ENCODE results near the gene CPAMD8. TPM values are rescaled to one million over a fixed set of nuclear protein-coding genes. Genes with fewer than 3 reads are reported as not detected.

The CPAMD8 gene
- total and polyA plus RNA-seq, 9 of the 15 experiments (the other 6 are each of a cell fraction or from before 2014, with no cell fraction given): 0.20 to 2.1 (median 1.3) TPM

GRCh38 chr19:16887353-16888265 is 139.0 kb downstream of the CPAMD8 start (continued):
- TF ChIP-seq SOX6 (IDR thresholded peaks at IDR 0.05) (0 out of 2 replicates have a peak, but pooled peaks have one; percentile 8), PATZ1 (CRISPR knock-in tag; IDR thresholded peaks at IDR 0.05; ENCODE audit: borderline replicate concordance) (peak; percentile 66; the same call in 1 of the 2 replicates), CBX8 (IDR thresholded peaks at IDR 0.05; ENCODE audit: borderline replicate concordance, extremely low read depth, low read depth, low read length, poor library complexity, severe bottlenecking) (no peak), NFE2L1 (tag; IDR thresholded peaks at IDR 0.05; ENCODE audit: borderline replicate concordance, low read depth) (no peak), KDM5B (IDR thresholded peaks at IDR 0.05; ENCODE audit: insufficient replicate concordance, low read depth, low read length) (peak; percentile 57), FOXM1 (IDR thresholded peaks at IDR 0.05; ENCODE audit: low read depth) (peak; percentile 77), FOXM1 (CRISPR knock-in tag; IDR thresholded peaks at IDR 0.05; ENCODE audit: low read depth) (no peak), HBP1 (CRISPR knock-in tag; IDR thresholded peaks at IDR 0.05) (no peak), ZNF511 (CRISPR knock-in tag; IDR thresholded peaks at IDR 0.05) (0 out of 2 replicates have a peak, but pooled peaks have one; percentile 41), ZNF518B (CRISPR knock-in tag; IDR thresholded peaks at IDR 0.05) (no peak), ZNF146 (CRISPR knock-in tag; IDR thresholded peaks at IDR 0.05; ENCODE audit: unreplicated experiment) (no peak), MITF (IDR thresholded peaks at IDR 0.05) (no peak), FOXJ3 (CRISPR knock-in tag; IDR thresholded peaks at IDR 0.05) (no peak)
